ENCODE measurements around the gene CCL25. TPM values are rescaled to one million over a fixed set of nuclear protein-coding genes. Genes with fewer than 3 reads are reported as not detected.

Gene CCL25
- total RNA-seq, 4 donors from 2014 or later: not detected

GRCh38 chr19:8036434-8037099, 16.0 kb upstream of the CCL25 start:
- intact Hi-C loops (cut with DNase I): no loop called here

GRCh38 chr19:8038815-8039214, 13.7 kb upstream of the CCL25 start:
- TF ChIP-seq, protein P1, sequence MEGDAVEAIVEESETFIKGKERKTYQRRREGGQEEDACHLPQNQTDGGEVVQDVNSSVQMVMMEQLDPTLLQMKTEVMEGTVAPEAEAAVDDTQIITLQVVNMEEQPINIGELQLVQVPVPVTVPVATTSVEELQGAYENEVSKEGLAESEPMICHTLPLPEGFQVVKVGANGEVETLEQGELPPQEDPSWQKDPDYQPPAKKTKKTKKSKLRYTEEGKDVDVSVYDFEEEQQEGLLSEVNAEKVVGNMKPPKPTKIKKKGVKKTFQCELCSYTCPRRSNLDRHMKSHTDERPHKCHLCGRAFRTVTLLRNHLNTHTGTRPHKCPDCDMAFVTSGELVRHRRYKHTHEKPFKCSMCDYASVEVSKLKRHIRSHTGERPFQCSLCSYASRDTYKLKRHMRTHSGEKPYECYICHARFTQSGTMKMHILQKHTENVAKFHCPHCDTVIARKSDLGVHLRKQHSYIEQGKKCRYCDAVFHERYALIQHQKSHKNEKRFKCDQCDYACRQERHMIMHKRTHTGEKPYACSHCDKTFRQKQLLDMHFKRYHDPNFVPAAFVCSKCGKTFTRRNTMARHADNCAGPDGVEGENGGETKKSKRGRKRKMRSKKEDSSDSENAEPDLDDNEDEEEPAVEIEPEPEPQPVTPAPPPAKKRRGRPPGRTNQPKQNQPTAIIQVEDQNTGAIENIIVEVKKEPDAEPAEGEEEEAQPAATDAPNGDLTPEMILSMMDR (IDR thresholded peaks at IDR 0.05): no peak
- TF ChIP-seq POLR2A (IDR thresholded peaks at IDR 0.05): no peak
- no peaks in the 10 kb centered on the region for H3K27me3 ChIP-seq
- no peaks in the 10 kb centered on the region for H3K4me1 ChIP-seq
- H3K9me3 ChIP-seq: no peaks in the 10 kb centered on the region
- WGBS, 2 donors: 84 to 89% methylated on average over 6 of the region's 6 CpGs
- no peak overlapping the region for H3K27ac ChIP-seq
- intact Hi-C loops (cut with DNase I): no loop called here
- no peak overlapping the region for H3K4me3 ChIP-seq (replicated peaks in 1 of 3)
- H3K36me3 ChIP-seq: no peaks in the 10 kb centered on the region
- no peak for DNase-seq

More at GRCh38 chr19:8036434-8037099, 16.0 kb upstream of the CCL25 start:
- no peaks in the 10 kb centered on the region for H3K9me3 ChIP-seq
- no peaks in the 10 kb centered on the region for H3K4me1 ChIP-seq
- no peaks in the 10 kb centered on the region for H3K36me3 ChIP-seq
- WGBS, 2 donors: 73 to 80% methylated on average over 7 of the region's 7 CpGs
- TF ChIP-seq, protein P1 (IDR thresholded peaks at IDR 0.05): no peak
- no peak for TF ChIP-seq POLR2A (IDR thresholded peaks at IDR 0.05)
- DNase-seq: no peak
- H3K27me3 ChIP-seq: no peaks in the 10 kb centered on the region
- H3K4me3 ChIP-seq (replicated peaks in 1 of 3): no peak overlapping the region
- H3K27ac ChIP-seq: no peak overlapping the region

DNA sequence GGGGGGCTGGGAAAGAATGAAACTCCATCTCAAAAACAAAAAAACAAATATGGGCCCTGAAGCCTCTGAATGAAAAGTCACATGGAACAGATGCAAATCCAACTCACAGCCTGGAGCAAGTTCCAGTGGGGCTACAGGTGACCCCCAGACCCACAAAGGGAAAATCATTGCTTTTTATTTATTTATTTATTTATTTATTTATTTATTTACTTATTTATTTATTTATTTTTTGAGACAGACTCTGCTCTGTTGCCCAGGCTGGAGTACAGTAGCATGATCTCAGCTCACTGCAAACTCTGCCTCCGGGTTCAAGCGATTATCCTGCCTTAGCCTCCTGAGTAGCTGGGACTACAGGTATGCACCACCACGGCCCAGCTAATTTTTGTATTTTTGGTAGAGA, 13.3 kb upstream of the CCL25 start:
- H3K9me3 ChIP-seq: no peaks in the 10 kb centered on the region
- H3K27ac ChIP-seq: no peak overlapping the region
- H3K27me3 ChIP-seq: no peaks in the 10 kb centered on the region
- no peak for TF ChIP-seq POLR2A (IDR thresholded peaks at IDR 0.05)
- TF ChIP-seq, protein P1 (IDR thresholded peaks at IDR 0.05): no peak
- H3K4me1 ChIP-seq: no peaks in the 10 kb centered on the region
- 96 to 97% methylated on average over 3 of the region's 3 CpGs for WGBS, 2 donors
- H3K4me3 ChIP-seq (replicated peaks in 1 of 3): no peak overlapping the region
- intact Hi-C loops (cut with DNase I): no loop called here
- H3K36me3 ChIP-seq: no peaks in the 10 kb centered on the region
- DNase-seq: no peak

- no peak overlapping the region for H3K4me3 ChIP-seq (replicated peaks in 1 of 3)
- no peak for DNase-seq
- intact Hi-C loops (cut with DNase I): no loop called here
- 73 to 76% methylated on average over 7 of the region's 7 CpGs for WGBS, 2 donors
- no peaks in the 10 kb centered on the region for H3K9me3 ChIP-seq
- no peaks in the 10 kb centered on the region for H3K4me1 ChIP-seq
- no peak overlapping the region for H3K27ac ChIP-seq
- H3K36me3 ChIP-seq: no peaks in the 10 kb centered on the region
- H3K27me3 ChIP-seq: no peaks in the 10 kb centered on the region
- TF ChIP-seq, protein P1 (IDR thresholded peaks at IDR 0.05): no peak
- no peak for TF ChIP-seq POLR2A (IDR thresholded peaks at IDR 0.05)
Measured at GRCh38 chr19:8041531-8041931, 11.0 kb upstream of the CCL25 start.

GRCh38 chr19:8042900-8043299, 9.7 kb upstream of the CCL25 start:
- 88 to 90% methylated on average over 9 of the region's 9 CpGs for WGBS, 2 donors
- Histone ChIP-seq H3K4me3 (replicated peaks in 1 of 3) (no peak overlapping the region), H3K27me3 (no peaks in the 10 kb centered on the region), H3K4me1 (no peaks in the 10 kb centered on the region), H3K27ac (no peak overlapping the region), H3K9me3 (no peaks in the 10 kb centered on the region), H3K36me3 (no peaks in the 10 kb centered on the region)
- no peak for DNase-seq
- no peak for TF ChIP-seq POLR2A (IDR thresholded peaks at IDR 0.05)
- TF ChIP-seq, protein P1 (IDR thresholded peaks at IDR 0.05): no peak
- intact Hi-C loops (cut with DNase I): no loop called here
